Suppressor macrophage (primary cell): Measurements from ENCODE around the gene ZNRF2.

Source experiments
- DNase-seq, 4 experiments: peaks; one replicate each; pipeline ENCODE4 v3.0.0-alpha.2; 2020 to 2022
- total RNA-seq, 17 experiments: gene quantifications; one replicate each; lab custom pipeline; 2026; ENCODE audit warnings: mixed read lengths in 6 of 17, inconsistent platforms in 3 of 17; lab: John Stamatoyannopoulos, UW

Gene ZNRF2
- 29.2 to 187 (median 52.7) reads per million in 17 experiments for total RNA-seq

DNA sequence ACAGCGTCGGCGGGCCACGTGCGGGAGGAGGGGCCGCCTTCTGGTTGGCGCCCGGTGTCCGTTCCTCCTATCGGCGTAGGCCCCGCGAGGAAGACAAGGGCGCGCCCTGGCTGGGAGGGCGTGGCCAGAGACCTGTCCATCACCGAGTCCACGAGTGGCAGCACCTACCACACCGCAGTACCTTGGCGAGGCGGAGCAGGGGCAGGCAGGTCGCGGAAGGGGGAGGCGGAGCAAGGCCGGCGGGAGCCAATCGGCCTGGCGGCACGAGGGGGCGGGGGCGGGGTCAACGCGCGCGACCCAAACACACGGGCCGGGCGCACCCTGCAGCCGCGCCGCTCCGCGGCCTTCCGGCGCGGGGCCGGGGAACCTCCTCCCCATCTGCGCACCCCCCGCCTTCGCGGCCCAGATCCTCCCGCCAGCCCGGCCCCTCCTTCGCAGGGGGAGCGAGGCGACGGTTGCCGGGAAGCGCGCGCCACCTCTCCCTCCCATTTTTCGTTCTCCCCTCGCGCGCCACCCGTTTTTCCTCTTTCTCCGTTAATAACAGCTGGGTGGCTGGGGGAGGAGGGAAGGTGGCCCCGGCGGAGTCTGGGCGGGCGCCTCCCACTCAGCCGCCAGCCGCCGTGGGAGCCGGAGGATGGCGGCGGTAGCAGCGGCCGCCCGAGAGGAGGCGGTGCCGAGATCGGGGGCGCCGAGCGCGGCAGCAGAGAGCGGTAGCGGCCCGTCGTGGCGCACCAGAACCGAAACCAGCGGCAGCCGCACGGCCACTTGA, at the start of gene ZNRF2:
Gene ZNRF2, plus strand, starts transcription at position 300 of the 769 bp plus-strand sequence. CDS start 761 bp downstream, outside the sequence.
- DNase-seq = peak; percentile 97 to 99 (median 98)

- DNase-seq = peak; percentile 82 to 97 (median 90)
Observed at GRCh38 chr7:30237271-30237695, 47.1 kb upstream of the ZNRF2 start.

DNA sequence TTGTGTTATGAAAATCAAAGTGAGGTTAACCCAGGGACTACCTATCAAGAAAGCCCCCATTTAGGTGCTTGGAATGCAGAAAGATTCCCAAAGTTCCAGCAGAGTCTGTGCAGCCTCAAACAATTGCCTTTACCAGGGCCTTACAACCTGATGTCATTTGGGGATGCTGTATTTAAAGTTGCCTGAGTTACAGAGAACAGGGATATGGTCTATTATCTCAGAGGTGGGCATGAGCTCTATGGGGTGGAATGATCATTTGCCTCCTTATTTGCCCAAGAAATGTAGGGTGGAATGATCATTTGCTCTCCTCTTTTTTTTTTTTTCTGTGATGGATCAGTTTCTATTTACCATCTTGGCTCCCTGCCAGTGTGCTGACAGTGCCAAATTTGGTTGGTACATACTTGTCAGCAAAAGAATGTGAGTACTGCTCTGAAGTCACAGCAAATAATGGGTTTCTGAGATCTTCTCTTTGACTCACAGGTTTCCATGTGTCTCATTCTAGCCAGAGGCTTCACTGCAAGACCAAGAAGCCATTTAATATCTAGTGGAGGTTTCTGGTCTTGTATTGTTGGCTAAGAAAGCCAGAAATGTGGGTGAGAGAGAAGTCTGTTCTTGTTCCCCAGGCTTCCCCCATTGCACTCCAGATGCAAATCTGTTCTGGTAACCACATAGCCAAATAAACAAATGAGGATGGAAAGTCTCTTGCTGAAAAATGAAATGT, 45.5 kb upstream of the ZNRF2 start:
- DNase-seq = peak; percentile 47 to 74 (median 53)

DNA sequence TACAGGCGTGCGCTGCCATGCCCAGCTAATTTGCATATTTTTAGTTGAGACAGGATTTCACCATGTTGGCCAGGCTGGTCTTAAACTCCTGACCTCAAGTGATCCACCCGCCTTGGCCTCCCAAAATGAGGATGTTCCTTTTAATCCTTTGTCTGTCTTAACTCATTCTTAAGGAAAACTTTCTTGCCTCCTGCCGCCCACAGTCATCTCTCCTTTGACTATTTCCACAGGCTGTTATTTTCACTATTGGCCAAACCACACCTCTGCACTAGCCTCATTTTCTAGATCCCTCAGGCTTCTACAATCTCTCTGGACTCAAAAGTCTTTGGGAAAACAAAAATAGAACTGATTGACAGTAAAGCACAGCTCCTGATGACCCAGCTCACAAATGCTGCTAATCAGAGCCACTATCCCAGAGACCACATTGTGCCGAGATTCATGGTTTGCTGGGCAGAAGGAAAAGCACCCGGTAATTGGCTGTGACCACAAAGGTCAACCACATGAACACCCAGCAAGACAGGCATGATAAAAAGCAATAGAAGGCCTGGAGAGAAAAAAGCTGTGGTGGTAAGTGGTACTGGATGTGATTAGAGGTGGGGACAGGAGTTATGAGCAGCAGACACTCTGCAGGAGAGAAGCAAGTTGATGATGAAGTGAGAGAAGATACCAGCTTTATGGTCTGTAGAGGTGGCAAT, 44.1 kb upstream of the ZNRF2 start:
- DNase-seq = peak in 3 of 4 experiments; percentile 28 to 38 (median 37)

DNA sequence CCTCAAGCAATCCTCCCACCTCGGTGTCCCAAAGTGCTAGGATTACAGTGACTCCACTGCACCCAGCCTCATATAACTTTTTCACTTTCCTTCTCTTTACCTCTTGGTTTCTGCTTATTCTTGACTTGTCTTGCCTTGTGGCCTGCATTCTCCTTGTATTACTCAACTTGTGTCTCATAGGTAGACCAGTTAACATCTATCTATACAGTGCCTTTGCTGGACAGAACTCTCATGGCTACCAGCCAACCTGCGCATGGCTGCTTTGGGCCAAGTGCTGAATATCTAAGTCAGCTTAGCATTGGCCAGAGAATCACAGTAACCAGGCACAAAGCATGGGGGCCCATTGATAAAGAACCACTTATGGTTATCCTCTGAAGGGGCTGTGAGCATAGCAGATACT, 42.6 kb upstream of the ZNRF2 start:
- no peak for DNase-seq

GRCh38 chr7:30244340-30244739, 40.1 kb upstream of the ZNRF2 start:
- DNase-seq = no peak

DNA sequence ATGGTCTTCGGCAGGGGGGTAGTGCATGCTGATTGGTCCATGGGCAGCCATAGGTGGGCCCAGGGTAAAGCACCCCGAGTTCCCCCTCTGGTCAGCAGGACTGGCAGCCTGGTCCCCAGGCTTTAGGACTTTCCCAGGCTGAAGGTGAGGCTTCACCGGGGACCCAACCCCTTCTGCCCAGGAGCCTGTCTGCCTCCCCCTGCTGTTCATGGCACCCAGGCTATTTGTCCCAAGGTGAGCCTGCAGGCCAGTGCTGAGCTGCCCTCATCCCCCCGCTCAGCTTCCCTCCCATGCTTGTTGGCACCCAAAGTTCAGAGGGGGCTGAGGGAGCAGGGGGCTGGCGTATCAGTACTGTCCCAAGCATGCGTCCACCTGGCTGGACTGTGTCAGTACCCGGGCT, 38.5 kb upstream of the ZNRF2 start:
- no peak for DNase-seq

DNA sequence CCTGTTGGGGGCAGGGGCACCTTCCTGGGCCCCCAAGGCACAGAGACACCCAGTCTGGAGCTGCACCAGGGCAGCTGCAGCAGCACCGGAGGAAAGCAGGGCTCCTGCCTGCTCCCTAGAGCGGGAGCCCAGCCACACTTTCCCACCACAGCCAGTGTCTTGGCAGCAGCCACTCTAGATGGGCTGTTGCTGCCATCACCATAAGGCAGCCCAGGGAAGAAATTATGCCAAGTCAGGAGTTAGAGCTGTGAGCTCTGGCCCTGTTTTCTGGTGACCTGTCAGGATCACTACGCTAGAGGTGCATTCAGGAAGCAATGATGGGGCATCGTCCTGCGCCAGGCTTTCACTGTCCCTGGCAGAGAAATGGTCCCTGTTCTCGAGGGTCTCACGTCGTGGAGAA, 38.0 kb upstream of the ZNRF2 start:
- no peak for DNase-seq

DNA sequence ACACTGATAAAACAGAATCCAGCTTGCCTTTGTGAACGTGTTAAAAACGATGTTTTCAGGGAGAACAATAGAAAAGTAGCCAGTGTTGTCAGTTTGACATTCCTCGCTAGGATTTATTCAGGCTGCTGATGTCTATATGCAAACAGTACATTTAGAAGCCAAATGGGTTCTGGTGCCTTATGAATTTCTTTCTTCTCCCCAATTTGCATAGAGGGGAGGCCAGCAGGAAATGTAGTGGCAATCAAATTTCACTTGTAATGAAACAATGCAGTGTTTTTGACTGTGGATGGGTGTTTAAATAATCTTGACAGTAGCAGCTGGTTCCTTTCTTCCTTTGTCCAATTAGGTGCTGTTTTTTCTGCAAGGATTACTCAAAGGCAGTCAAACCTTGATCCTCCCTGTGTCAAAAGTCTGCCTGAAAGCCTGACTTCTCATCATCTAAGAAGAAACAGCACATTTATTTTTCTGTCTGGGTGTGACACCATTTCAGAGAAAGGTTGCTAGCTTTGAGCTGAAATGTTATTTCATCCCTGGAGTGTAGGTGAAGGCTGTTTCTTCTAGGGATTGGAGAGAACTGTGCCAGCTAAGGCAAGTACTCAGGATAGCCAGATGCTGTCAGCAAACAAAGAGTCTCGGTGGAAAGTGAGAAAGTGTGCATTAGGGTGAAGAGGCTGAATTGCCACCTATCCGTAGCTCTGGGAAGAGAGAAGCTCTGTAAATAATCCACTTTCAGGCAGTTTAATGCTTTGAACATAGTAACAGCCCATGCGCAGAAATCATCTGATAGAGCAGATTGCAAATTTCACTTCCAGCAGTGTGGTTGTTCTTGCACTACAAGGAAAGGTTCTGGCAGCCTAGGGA, 36.6 kb upstream of the ZNRF2 start:
- DNase-seq = no peak

GRCh38 chr7:30249316-30249715, 35.1 kb upstream of the ZNRF2 start:
- DNase-seq = peak; percentile 59 to 84 (median 79)

DNA sequence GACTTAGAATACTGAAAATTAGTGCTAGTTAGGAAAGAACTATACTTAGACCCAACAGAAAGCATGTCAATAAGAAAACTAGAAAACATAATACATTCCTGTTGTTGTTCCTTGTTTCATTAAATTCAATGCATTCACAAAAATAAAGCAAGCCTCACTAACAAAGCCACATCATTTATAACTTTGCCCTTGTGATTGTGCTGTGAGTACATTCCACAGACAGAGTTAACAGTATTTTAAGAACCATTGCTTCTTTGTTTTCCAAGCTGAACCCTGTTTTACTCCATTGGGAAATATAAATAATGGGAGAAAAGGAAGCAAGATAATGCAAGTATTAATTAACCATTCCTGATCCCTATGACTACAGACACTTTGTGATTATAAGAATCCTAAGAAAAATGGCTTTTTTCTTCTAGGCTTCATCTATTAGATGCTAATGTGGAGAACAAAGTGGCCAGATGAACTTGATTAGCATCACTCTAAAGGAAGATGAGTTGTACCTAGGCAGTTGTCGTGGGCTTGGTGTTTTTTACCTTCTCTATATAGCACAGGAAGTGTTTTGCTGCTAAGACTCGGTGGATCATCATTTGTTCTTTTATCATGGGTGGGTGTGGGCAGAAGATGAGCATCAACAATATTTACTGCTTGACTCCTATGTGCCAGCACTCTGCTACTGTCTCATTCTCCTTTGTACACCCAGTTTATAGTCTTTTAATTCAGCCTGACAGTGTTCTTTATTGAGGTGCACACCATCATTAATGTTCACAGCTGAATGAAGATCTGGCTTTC, 34.2 kb upstream of the ZNRF2 start:
- DNase-seq = no peak

DNA sequence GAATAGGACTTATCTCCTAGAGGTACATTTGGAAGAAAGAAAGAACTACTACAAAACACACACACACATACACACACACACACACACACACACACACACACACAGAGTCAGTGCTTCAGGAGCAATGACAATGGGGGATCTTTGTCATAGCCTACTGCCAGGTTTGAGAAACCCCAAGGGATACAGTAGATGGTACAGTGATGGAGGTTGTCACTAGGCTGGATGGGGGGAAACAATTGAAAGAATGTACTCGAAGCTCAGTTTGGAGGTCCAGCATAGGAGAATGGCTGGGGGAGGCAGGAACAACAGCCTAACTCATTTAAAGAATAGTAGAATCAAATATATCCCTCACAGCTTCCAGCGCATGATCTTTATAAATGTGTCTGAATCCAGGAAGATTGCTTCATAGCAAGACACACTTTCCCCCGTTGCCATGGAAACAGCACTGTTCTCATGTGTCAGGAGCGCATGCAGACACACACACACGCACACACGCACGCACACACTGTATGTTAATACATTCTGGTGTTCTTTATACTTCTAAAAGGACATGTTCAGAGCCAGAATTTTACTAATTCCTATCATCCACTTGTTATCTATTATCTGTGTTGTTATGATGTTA, 32.6 kb upstream of the ZNRF2 start:
- DNase-seq = no peak

DNA sequence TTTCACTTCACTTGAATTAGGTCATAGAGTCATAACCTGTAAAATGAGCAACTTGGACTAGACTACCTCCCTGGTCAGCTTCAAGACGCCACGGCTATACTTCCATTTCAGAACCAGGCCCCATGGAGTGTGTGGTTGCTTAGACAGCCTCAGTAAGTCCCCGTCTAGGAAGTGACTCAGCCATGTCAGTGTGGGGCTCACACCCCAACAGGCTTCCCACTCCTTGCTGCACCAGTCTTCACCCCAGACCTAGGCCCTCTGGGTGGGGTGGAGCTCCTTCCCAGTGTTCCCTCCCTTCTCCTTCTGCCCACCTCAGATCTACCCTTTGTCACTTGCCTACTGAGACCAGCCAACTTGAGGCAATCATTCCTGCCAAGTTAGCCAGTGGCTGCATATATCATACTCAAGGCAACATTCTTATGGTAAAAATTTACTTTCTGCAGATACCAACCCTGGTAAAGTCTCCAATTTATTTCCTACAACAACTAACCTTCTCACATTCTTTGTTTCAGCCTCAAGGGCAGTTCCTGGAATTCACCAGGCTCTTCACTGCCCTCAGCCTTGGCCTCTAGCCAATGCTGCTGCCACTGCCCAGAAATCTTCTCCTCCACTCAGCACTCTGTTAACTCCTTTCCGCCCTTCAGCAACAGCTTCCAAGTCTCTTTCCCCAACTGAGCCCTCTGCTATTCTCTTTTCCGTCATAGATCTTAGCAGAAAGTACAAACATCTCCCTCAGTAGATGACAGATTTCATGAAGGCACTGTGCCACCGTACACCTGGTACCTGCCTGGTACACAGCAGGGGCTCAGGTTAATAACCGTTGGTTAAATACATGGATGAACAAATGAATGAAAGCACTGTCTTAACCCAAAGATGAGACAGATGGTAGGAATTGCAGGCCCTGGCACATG, 31.3 kb upstream of the ZNRF2 start:
- peak; percentile 42 to 62 (median 55) for DNase-seq

- no peak for DNase-seq
Observed at GRCh38 chr7:30253796-30254165, 30.6 kb upstream of the ZNRF2 start.

DNA sequence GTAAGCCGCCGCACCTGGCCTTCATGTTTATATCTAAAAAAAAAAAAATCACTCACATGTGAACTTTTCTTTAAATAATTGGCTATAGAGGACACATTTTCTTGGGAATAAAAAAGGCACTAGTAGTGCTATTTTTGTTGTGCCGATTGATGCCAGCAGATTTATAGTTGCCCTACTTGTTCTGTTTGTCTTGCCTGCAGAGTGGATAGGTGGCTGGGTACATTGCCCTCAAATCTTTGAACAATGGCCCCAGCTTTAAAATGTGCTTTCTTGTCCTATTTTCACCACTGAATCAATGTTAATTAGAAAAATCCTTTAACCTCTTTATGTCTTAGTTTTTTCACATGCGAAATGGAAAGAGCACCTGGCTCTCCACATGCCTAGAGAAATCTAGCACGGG, 30.1 kb upstream of the ZNRF2 start:
- DNase-seq = no peak

DNA sequence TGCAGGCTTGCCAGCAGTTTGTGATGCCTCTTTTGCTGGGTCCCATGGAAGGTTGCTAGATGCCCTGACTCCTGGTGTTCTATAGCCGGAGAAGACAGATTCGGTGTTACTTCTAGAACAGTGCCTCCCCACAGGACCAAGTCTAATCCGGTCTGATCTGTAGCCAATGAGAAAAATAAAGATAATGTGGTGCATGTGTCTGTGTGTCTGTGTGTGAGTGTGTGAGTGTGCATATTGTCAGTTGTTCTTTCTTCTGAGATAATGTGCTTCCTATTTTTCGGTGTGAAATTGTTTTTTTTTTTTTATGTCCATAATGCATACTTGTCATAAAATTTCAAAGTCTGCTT, 29.7 kb upstream of the ZNRF2 start:
- DNase-seq = peak in 1 of 4 experiments; percentile 27

GRCh38 chr7:30255064-30255769, 29.2 kb upstream of the ZNRF2 start:
- no peak for DNase-seq

DNA sequence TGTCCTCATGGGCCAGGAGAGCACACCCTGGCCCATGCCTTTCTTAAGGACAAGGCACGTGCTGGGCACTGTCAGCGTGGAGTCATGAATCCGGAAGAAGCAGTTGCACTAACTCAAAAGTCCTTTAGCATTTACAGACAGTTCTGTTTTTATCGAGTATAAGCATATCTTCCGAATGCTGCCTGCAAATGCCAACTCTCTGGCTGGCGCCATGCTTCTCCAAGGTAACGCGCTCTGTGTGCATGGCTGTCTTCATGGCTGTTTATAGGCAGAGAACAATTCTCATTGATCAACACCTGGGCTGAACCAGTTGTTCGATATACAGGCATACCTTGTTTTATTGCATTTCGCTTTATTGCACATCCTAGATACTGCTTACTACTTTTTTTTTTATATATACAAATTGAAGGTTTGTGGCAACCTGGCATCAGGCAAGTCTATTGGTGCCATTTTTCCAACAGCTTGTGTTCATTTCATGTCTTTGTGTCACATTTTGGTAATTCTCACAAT, 28.0 kb upstream of the ZNRF2 start:
- DNase-seq = no peak

DNA sequence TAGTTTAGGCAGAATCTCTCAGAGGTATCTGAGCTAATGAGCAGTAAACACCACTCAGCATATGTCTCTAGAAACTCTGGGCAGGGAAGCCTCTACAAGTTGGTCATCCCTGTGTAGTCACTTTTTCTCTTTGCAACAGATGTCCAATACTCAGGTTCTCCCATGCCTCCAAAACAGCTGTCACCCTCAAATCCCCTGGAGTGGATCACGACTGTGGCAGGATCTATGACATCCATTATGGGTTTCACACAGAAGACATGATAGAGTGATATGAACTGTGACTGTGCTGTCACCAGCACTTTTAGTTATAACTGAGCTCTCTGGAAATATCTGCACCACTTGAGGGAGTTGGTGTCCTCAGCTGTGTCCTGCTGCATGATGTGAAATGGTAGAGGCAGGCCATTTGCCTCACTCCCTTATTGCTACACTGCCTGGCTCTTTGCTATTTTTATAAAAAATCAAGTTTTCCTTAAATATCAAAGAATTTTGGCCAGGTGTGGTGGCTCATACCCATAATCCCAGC, 24.1 kb upstream of the ZNRF2 start:
- no peak for DNase-seq
